GM10847 (cell line): ENCODE results near the gene RNF144B.

Experiments
- POLR2A ChIP-seq: IDR thresholded peaks from 2 replicates; pipeline ENCODE4 v1.6.1; 2011; ENCODE audit not compliant: insufficient read length; ENCODE audit errors: extremely low read depth

RNF144B gene

GRCh38 chr6:18416341-18416679, 29.2 kb downstream of the RNF144B start:
- no peak for TF ChIP-seq POLR2A

DNA sequence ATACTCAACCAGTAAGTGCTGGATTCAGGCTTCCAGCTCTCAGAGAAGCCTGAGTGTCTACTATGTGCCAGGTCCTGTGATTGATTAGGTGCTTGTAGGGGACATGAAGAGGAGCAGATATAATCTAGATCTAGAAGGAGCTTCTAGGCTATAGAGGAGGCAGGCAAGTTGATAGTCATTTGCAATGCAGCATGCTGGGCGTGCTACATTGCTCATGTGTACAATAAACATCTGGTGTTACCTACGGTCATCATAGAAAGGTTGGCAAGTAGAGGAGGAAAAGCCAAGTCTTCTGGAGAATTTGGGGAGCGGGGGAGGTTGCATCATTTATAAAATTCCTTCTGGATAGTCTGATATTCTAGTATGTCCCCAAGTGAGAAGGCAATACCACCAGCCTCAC, 33.2 kb downstream of the RNF144B start:
- no peak for TF ChIP-seq POLR2A

- no peak for TF ChIP-seq POLR2A
Observed at GRCh38 chr6:18422136-18422535, 35.0 kb downstream of the RNF144B start.

DNA sequence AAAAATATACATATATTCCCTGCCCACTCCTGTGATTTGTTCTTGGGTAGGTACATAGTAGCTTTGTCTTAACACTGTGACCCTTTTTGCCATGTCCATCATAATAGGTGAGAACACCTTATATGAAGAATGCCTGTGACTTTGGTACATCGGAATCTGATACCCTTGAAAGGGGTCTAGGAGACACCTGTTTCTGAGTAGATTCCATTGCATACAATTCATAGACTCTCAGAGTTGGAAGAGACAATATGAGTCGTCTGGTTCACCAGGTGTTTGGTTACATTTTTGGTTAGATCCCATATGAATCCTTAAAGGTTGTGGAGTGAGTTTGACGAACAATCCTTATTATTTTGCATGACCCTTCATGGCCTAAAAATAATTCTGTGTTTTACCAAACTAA, 36.3 kb downstream of the RNF144B start:
- TF ChIP-seq POLR2A: no peak

GRCh38 chr6:18424201-18424600, 37.1 kb downstream of the RNF144B start:
- TF ChIP-seq POLR2A: no peak

DNA sequence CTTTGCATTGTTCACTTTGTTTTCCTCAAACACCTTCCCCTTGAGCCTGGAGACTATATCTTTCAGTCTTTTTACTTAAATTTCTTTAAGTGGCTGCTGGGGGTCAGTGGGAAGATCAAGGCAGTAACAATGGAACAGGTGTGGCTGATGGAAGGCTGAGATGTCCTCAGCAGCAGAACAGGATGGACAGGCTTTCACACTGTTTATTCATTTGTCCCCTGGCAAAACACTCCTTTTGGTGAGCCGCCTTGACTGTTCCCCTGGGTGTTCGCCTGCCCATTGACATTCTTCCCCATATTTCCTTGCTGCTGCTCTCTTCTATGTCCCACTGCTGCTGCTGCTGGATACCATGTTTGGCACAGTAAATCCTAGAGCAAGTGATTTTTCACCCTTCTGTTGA, 38.1 kb downstream of the RNF144B start:
- TF ChIP-seq POLR2A: no peak

DNA sequence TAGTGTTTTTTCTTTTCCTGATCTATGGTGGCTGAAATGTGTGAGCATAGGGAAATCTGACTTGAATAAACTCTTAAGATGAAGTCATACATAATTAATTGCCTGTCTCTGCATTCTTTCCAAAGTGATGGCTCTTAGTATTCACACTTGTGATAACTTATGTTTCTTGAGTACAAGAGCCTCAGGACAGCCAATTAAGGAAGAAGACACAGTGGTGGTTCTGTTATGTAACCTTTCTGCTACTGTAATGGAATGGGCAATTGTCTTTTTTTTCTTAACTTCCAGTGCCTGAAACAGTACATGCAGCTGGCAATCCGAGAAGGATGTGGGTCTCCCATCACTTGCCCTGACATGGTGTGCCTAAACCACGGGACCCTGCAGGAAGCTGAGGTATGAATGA, 40.1 kb downstream of the RNF144B start:
- no peak for TF ChIP-seq POLR2A

GRCh38 chr6:18429655-18430297, 42.6 kb downstream of the RNF144B start:
- no peak for TF ChIP-seq POLR2A

DNA sequence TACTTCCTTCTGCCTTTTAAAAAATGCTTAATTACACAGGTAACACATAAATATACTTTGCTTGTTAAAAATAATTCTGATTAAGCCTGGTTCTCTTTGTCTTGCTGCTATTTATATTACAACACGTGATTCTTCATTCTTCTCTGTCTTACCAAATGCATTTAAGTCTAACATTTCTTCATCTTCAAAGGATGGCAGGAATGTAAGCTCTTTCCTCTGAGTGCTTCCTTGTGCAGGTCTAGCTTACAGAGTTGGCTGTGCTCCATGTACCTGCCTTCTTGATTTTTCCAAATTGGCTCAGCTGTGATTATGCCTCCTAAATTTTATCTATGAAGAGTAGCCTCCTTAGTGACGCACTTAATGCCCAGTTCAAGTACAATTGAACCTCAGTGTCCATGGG, 44.4 kb downstream of the RNF144B start:
- TF ChIP-seq POLR2A: no peak

DNA sequence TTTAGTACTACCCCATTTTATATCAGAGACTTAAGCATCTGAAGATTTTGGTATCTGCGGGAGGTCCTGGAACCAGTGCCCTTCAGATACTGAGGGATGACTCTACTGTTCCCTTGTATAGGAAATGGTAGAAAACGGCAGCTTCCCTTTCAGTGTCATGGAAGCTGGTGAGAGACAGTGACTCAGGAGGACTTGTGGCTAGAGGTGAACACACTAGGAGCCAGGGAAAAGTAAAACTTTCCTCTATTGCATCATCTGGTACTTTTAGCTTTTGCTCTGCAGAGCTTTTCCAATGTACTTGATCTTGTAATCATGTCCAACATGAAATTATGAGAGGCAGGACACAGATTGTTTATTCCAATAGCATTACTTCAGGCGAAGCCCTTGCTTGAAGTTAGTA, 45.0 kb downstream of the RNF144B start:
- no peak for TF ChIP-seq POLR2A

DNA sequence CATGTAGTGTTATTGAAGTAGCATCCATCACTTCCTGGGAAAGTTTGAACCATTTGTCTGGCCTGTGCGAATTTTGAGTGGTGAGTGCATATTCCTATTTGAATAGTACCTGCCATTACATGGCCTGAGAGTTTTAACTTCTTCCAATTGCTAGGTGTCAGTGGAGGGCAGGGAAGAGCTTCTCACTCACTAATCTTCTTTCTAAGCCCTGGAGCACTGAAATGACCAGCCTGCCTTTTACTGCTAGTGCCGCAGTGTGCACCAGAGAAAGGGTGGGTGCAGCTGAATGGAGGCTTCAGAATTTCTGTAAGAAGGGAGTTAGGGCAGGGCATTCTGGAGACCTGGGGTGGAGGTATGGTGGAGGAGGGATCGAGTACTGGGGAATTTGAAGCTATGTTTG, 45.5 kb downstream of the RNF144B start:
- TF ChIP-seq POLR2A: no peak

DNA sequence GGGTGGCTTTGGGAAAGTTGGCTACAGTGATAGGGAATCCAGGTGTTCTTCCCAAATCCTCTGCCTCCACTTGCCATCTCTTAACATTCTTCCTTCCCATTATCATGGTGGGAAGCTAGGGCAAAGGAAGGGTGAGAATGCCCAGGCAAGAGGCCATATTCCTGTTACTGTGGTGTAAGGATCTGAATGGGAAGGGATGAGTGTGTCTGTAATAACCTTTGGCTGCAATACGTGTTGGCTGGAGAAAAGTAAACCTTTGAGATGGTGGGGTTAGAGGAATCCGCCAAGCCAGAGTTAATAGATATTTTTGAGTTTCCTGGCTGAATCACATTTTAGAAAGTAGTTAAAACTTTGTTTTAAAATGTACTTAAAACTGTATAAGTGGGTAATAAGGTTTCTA, 45.9 kb downstream of the RNF144B start:
- TF ChIP-seq POLR2A: no peak

DNA sequence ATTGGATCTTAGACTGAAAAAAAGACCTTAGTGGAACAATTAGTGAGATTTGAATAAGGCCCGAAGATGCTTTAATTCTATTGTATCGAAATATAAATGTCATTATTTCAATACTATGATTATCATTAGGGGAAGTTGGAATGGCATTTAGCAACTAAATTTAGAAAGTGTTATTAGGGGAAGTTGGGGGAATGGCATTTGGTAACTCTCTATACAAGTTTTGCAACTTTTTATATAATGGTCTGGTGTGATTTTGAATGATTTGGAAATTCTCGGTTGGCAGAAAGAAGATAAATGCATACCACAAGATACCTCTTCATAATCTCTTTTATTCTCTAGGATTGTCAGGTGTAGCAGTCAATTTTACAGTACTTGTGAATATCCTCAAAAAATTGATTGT, 49.2 kb downstream of the RNF144B start:
- TF ChIP-seq POLR2A: no peak

DNA sequence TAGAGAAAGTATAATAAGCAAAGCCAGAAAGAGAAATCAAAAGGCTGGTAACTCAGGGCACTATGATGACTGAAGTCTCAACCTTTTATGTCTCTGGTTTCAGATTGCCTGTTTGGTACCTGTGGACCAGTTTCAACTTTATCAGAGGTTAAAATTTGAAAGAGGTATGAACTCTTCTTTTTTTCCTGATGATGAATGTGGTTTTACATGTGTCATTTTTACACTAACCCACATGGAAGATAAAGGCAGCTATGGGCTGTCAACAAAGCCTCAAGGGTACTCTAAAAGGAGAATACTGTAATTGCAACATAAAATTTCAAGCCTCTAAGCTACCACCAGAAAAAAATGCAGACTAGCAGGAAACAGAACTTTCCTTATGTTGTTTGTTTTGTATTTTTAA, 52.4 kb downstream of the RNF144B start:
- no peak for TF ChIP-seq POLR2A

GRCh38 chr6:18441251-18441979, 54.3 kb downstream of the RNF144B start:
- no peak for TF ChIP-seq POLR2A

DNA sequence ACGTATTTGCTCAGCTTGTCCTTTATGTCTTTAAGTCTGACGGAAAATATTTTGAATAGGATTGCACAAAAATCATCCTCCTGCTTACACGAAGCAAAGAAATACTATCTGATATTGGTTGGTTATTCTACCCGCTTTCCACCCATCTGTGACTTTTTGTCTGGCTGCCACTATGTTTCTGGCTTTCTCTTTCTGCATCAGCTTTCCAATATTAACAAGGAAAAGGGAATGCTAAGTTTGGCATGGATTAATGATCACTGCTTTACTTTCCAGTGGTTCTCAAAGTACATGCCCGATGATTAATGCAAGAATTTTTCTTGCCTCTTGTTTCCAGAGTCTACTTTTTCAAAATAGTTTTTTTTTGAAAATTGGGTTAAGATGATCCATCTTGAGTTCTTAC, 57.0 kb downstream of the RNF144B start:
- no peak for TF ChIP-seq POLR2A

- no peak for TF ChIP-seq POLR2A
Observed at GRCh38 chr6:18445228-18445627, 58.1 kb downstream of the RNF144B start.
